H1 (cell line): Measurements from ENCODE around the gene GDPD2. TPM values are rescaled to one million over a fixed set of nuclear protein-coding genes. Genes with fewer than 3 reads are reported as not detected.

Experiments used
- BACH1 ChIP-seq: IDR thresholded peaks from 2 replicates; pipeline ENCODE4 v1.6.1; 2012; ENCODE audit warnings: low read length, improper control_type of control experiment
- MAFK ChIP-seq: IDR thresholded peaks from 2 replicates; pipeline ENCODE4 v1.6.1; 2012; ENCODE audit warnings: low read depth, mild to moderate bottlenecking, improper control_type of control experiment, low read length
- polyA plus RNA-seq, 7 experiments: library from polyadenylated mRNA; depleted of rRNA in 3 of 7; stranded (reverse) in 5 of 7; unstranded in 2 of 7; fragments of >200 nt in 5 of 7; fragments of 200-250 nt in 2 of 7; gene quantifications; 1 replicate in 5 of 7; 2 replicates in 1 of 7; 4 replicates in 1 of 7; pipeline versions ENCODE4 v1.2.1 to v1.2.3, GENCODE V29; 2011 to 2013; ENCODE audit warnings: missing spikeins in 2 of 7, mixed read lengths in 2 of 7
- total RNA-seq: library from RNA; stranded (reverse); fragmentation: NEBNext Ultra II Directional; extraction: Animal tissue kit (Norgen Biotek cat#: 25700); gene quantifications from 2 replicates; pipeline ENCODE4 v1.2.1, GENCODE V29; 2021
- TF ChIP-seq, protein P1 (sequence below), 3 experiments: IDR thresholded peaks; 1 replicate in 2 of 3; 2 replicates in 1 of 3; pipeline versions ENCODE4 v1.5.1 to v1.6.1; 2011; ENCODE audit warnings: low read length in 3 of 3, mild to moderate bottlenecking in 3 of 3, inconsistent platforms in 2 of 3, low read depth in 1 of 3, moderate library complexity in 1 of 3; ENCODE audit not compliant: insufficient read depth in 1 of 3; ENCODE audit errors: control extremely low read depth in 1 of 3

The GDPD2 gene
- total and polyA plus RNA-seq, 2 of the 8 experiments (the other 6 are each of a cell fraction or from before 2014, with no cell fraction given) = 25.6 to 68.3 TPM

- TF ChIP-seq, protein P1, sequence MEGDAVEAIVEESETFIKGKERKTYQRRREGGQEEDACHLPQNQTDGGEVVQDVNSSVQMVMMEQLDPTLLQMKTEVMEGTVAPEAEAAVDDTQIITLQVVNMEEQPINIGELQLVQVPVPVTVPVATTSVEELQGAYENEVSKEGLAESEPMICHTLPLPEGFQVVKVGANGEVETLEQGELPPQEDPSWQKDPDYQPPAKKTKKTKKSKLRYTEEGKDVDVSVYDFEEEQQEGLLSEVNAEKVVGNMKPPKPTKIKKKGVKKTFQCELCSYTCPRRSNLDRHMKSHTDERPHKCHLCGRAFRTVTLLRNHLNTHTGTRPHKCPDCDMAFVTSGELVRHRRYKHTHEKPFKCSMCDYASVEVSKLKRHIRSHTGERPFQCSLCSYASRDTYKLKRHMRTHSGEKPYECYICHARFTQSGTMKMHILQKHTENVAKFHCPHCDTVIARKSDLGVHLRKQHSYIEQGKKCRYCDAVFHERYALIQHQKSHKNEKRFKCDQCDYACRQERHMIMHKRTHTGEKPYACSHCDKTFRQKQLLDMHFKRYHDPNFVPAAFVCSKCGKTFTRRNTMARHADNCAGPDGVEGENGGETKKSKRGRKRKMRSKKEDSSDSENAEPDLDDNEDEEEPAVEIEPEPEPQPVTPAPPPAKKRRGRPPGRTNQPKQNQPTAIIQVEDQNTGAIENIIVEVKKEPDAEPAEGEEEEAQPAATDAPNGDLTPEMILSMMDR (IDR thresholded peaks at IDR 0.05; ENCODE audit: control extremely low read depth in 1 of 3, insufficient read depth in 1 of 3, low read depth in 1 of 3, low read length in 3 of 3) = no peak
- TF ChIP-seq BACH1 (no peak), MAFK (no peak)
These were observed 18.1 kb upstream of the GDPD2 start (continued) for GRCh38 chrX:70405003-70405402.
